ENCODE measurements around the gene CRYAA.
"Not testable (repeated sequence)": the region's sequence is repeated elsewhere in the genome, so short reads cannot be mapped to it uniquely, and the experiment has no call there.

GRCh38 chr21:43141407-43141806 is 27.4 kb upstream of the CRYAA start:
- not testable (repeated sequence) for TF ChIP-seq POLR2A, POLR2AphosphoS5, TAF1 (IDR thresholded peaks at IDR 0.05; ENCODE audit: low read depth, low read length)

Data from GM12891 (cell line).